Natural killer cell (primary cell): ENCODE measurements around the gene COPS4. TPM values are rescaled to one million over a fixed set of nuclear protein-coding genes. Genes with fewer than 3 reads are reported as not detected.

Source experiments
- ATAC-seq, 3 donors: fragments of 150-1000 bp in 2 of 3; fragments of 200-7000 bp in 1 of 3; cut with Tn5 transposase; 1 replicate in 1 of 3; 2 replicates in 2 of 3; pipeline ENCODE4 v1.10.0; 2021; ENCODE audit warnings: mild to moderate bottlenecking in 2 of 3, moderate library complexity in 2 of 3
- DNase-seq, 2 donors: peaks; one replicate each; pipeline versions ENCODE4 v3.0.0 to v3.0.0-alpha.2; 2013 to 2021; ENCODE audit warnings: mixed read lengths in 1 of 2
- H3K27ac ChIP-seq: one replicate; pipeline ENCODE4 v1.5.1; 2013; ENCODE audit warnings: mild to moderate bottlenecking, low read length
- H3K27me3 ChIP-seq: one replicate; pipeline ENCODE4 v1.6.1; 2013; ENCODE audit warnings: low read length; ENCODE audit not compliant: control insufficient read depth, insufficient read depth
- H3K36me3 ChIP-seq: one replicate; pipeline ENCODE4 v1.6.1; 2013; ENCODE audit warnings: low read length; ENCODE audit not compliant: control insufficient read depth, insufficient read depth
- H3K4me1 ChIP-seq: one replicate; pipeline ENCODE4 v1.6.1; 2013; ENCODE audit warnings: low read length; ENCODE audit not compliant: control insufficient read depth, insufficient read depth
- H3K4me3 ChIP-seq: one replicate; pipeline ENCODE4 v1.5.1; 2013; ENCODE audit warnings: low read length
- H3K9me3 ChIP-seq: one replicate; pipeline ENCODE4 v1.6.1; 2013; ENCODE audit warnings: low read length; ENCODE audit not compliant: control insufficient read depth, insufficient read depth
- H3K27ac Mint-ChIP-seq, 2 donors: one replicate each; pipeline ENCODE4 v1.8.0; 2022; ENCODE audit warnings: mild to moderate bottlenecking in 2 of 2, mixed read lengths in 2 of 2, moderate library complexity in 1 of 2
- H3K27me3 Mint-ChIP-seq, 2 donors: one replicate each; pipeline ENCODE4 v1.8.0; 2022; ENCODE audit warnings: low read depth in 2 of 2, mixed read lengths in 2 of 2
- H3K36me3 Mint-ChIP-seq: one replicate; pipeline ENCODE4 v1.8.0; 2022; ENCODE audit warnings: mixed read lengths
- H3K4me1 Mint-ChIP-seq, 2 donors: one replicate each; pipeline ENCODE4 v1.8.0; 2022; ENCODE audit warnings: mixed read lengths in 2 of 2
- H3K4me3 Mint-ChIP-seq: one replicate; pipeline ENCODE4 v1.8.0; 2022; ENCODE audit warnings: mild to moderate bottlenecking, moderate library complexity, mixed read lengths
- H3K9me3 Mint-ChIP-seq, 2 donors: one replicate each; pipeline ENCODE4 v1.8.0; 2022; ENCODE audit warnings: mixed read lengths in 2 of 2
- CTCF ChIP-seq: fragments of 200-600 bp; IDR thresholded peaks from one replicate; pipeline ENCODE4 v1.8.0; 2022; ENCODE audit warnings: antibody characterized with exemption
- WGBS: methylation state at CpG from one replicate; pipeline ENCODE4 v1.1.7; 2013; ENCODE audit warnings: missing lambda C conversion rate; ENCODE audit not compliant: insufficient coverage; 5-methylcytosine and 5-hydroxymethylcytosine counted together
- intact Hi-C: fragments of 100-400 bp; cut with micrococcal nuclease; formaldehyde crosslinking; loops from one replicate; pipeline ENCODE4 v1.14.2; 2022
- total RNA-seq, 4 donors: library from RNA; stranded (reverse); fragments of 120-200 nt in 1 of 4; gene quantifications; one replicate each; pipeline versions ENCODE4 v1.2.3 to v1.2.4, GENCODE V29; 2013 to 2022

Gene COPS4
- total RNA-seq, 3 donors from 2014 or later (not counting 1 experiment from before 2014, with no cell fraction given): 35.8 to 39.8 (median 36.1) TPM

- no peaks in the 10 kb centered on the region for H3K4me1 ChIP-seq
- TF ChIP-seq CTCF: no peak
- no peaks in the 10 kb centered on the region for H3K9me3 ChIP-seq
- peaks cover 0 to 3% of the 10 kb centered on the region in 2 donors for H3K9me3 Mint-ChIP-seq
- peaks cover 4 to 5% of the 10 kb centered on the region in 2 donors for H3K27me3 Mint-ChIP-seq
- intact Hi-C loops: no loop called here
- no peaks in the 10 kb centered on the region for H3K36me3 ChIP-seq
- no peaks in the 10 kb centered on the region for H3K36me3 Mint-ChIP-seq
- no peak overlapping the region for H3K4me3 ChIP-seq
- H3K4me1 Mint-ChIP-seq: no peaks in the 10 kb centered on the region
- H3K4me3 Mint-ChIP-seq: no peak overlapping the region
- no peak for ATAC-seq
- H3K27ac Mint-ChIP-seq: no peak overlapping the region
- no peaks in the 10 kb centered on the region for H3K27me3 ChIP-seq
- DNase-seq: no peak
- no peak overlapping the region for H3K27ac ChIP-seq
Measured at GRCh38 chr4:83025563-83025962, 9.4 kb upstream of the COPS4 start.

- WGBS: 17% methylated on average over 2 of the region's 3 CpGs
- no peak for ATAC-seq
- no peak overlapping the region for H3K27ac ChIP-seq
- H3K4me1 ChIP-seq: no peaks in the 10 kb centered on the region
- no peaks in the 10 kb centered on the region for H3K36me3 ChIP-seq
- H3K4me3 Mint-ChIP-seq: no peak overlapping the region
- H3K27me3 Mint-ChIP-seq: peaks cover 4 to 5% of the 10 kb centered on the region in 2 donors
- H3K9me3 Mint-ChIP-seq: peaks cover 0 to 3% of the 10 kb centered on the region in 2 donors
- no peaks in the 10 kb centered on the region for H3K27me3 ChIP-seq
- no peaks in the 10 kb centered on the region for H3K36me3 Mint-ChIP-seq
- intact Hi-C loops: no loop called here
- no peaks in the 10 kb centered on the region for H3K9me3 ChIP-seq
- no peaks in the 10 kb centered on the region for H3K4me1 Mint-ChIP-seq
- H3K4me3 ChIP-seq: no peak overlapping the region
- no peak overlapping the region for H3K27ac Mint-ChIP-seq
- no peak for DNase-seq
- no peak for TF ChIP-seq CTCF
Measured at GRCh38 chr4:83028976-83029375, 6.0 kb upstream of the COPS4 start.

GRCh38 chr4:83029688-83030087 is 5.3 kb upstream of the COPS4 start:
- Histone ChIP-seq H3K27ac (no peak overlapping the region), H3K4me3 (no peak overlapping the region), H3K36me3 (no peaks in the 10 kb centered on the region), H3K4me1 (no peaks in the 10 kb centered on the region), H3K9me3 (no peaks in the 10 kb centered on the region), H3K27me3 (no peaks in the 10 kb centered on the region)
- DNase-seq (no peak), ATAC-seq (no peak)
- H3K27me3 Mint-ChIP-seq: peaks cover 4 to 5% of the 10 kb centered on the region in 2 donors
- H3K4me3 Mint-ChIP-seq: no peak overlapping the region
- no peaks in the 10 kb centered on the region for H3K4me1 Mint-ChIP-seq
- TF ChIP-seq CTCF: no peak
- H3K36me3 Mint-ChIP-seq: no peaks in the 10 kb centered on the region
- WGBS: 80% methylated on average over 1 of the region's 1 CpG
- peaks cover 0 to 3% of the 10 kb centered on the region in 2 donors for H3K9me3 Mint-ChIP-seq
- H3K27ac Mint-ChIP-seq: no peak overlapping the region
- intact Hi-C loops: loop anchor here (10.0 kb wide), 1 partner anchor 75 kb away; no protein-coding TSS in a partner anchor

- Mint-ChIP-seq H3K36me3 (no peaks in the 10 kb centered on the region), H3K4me1 (peaks cover 29 to 40% of the 10 kb centered on the region in 2 donors), H3K9me3 (no peaks in the 10 kb centered on the region), H3K27me3 (no peaks in the 10 kb centered on the region), H3K4me3 (peak overlapping the region; percentile 19), H3K27ac (peak overlapping the region; percentile 14 to 99)
- 77% methylated on average over 5 of the region's 5 CpGs for WGBS
- intact Hi-C loops: loop anchor here (10.0 kb wide), 1 partner anchor 68 kb away; no protein-coding TSS in a partner anchor
- Histone ChIP-seq H3K9me3 (no peaks in the 10 kb centered on the region), H3K27ac (no peak overlapping the region), H3K4me3 (no peak overlapping the region), H3K36me3 (peaks cover 2% of the 10 kb centered on the region), H3K27me3 (no peaks in the 10 kb centered on the region), H3K4me1 (peaks cover 11% of the 10 kb centered on the region)
- ATAC-seq (no peak), DNase-seq (no peak)
- TF ChIP-seq CTCF: no peak
Measured at GRCh38 chr4:83036991-83037665, 2.1 kb downstream of the COPS4 start.
